HUES6 (cell line): ENCODE data around the gene INPP4B.

Source experiments
- H3K27ac ChIP-seq: 2 replicates; pipeline ENCODE4 v1.7.0; 2013; ENCODE audit warnings: low read depth, mild to moderate bottlenecking, low read length, inconsistent platforms
- H3K27me3 ChIP-seq: 2 replicates; pipeline ENCODE4 v1.6.1; 2013; ENCODE audit warnings: low read length; ENCODE audit not compliant: control insufficient read depth, insufficient read depth
- H3K36me3 ChIP-seq: 2 replicates; pipeline ENCODE4 v1.6.1; 2013; ENCODE audit warnings: low read length; ENCODE audit not compliant: control insufficient read depth, insufficient read depth
- H3K4me1 ChIP-seq: 2 replicates; pipeline ENCODE4 v1.6.1; 2013; ENCODE audit warnings: low read length; ENCODE audit not compliant: control insufficient read depth, insufficient read depth
- H3K4me3 ChIP-seq: 2 replicates; pipeline ENCODE4 v1.5.1; 2013; ENCODE audit warnings: low read depth, low read length
- H3K9ac ChIP-seq: one replicate; pipeline ENCODE4 v1.6.1; 2013; ENCODE audit warnings: mild to moderate bottlenecking, low read length
- H3K9me3 ChIP-seq: 2 replicates; pipeline ENCODE4 v1.6.1; 2013; ENCODE audit warnings: low read depth, low read length; ENCODE audit not compliant: control insufficient read depth, insufficient read depth

The INPP4B gene

DNA sequence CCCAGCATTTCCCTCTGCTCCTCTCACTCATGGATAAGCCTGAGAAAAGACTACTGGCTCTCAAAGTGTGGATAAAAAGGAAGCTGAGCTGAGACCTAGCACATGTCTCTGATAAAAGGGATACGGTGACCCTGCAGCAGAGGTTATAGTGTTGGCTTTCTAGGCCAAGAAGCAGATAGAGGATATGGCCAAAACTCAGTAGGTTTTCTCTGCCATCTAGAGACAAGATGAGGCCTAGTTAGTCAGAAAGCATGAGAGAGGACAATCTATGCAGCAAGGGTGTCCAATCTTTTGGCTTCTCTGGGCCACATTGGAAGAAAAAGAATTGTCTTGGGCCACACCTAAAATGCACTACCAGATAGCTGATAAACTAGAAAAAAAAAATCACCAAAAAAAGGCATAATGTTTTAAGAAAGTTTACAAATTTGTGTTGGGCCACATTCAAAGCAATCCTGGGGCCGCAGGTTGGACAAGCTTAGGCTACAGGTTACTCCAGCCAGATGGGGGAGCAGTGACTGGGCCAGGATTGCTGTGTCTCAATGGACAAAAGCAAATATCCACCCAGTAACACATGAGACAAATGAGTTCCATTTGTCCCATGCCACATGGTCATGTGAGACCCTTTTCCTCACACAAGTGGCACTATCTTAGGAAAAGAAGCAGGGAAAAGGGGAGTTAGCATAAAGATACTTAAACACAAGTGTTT lies 411.4 kb downstream of the INPP4B start:
- Histone ChIP-seq H3K4me3 (no peak overlapping the region), H3K27ac (no peak overlapping the region), H3K36me3 (no peaks in the 10 kb centered on the region), H3K27me3 (no peaks in the 10 kb centered on the region), H3K9me3 (0 out of 2 replicates have a peak, but pooled peaks cover 2% of the 10 kb centered on the region), H3K9ac (no peak overlapping the region), H3K4me1 (peaks cover 14% of the 10 kb centered on the region)

GRCh38 chr4:142428715-142429114 lies 417.4 kb downstream of the INPP4B start:
- no peaks in the 10 kb centered on the region for H3K36me3 ChIP-seq
- no peak overlapping the region for H3K27ac ChIP-seq
- no peak overlapping the region for H3K4me3 ChIP-seq
- H3K9me3 ChIP-seq: no peaks in the 10 kb centered on the region
- H3K4me1 ChIP-seq: peaks cover 9% of the 10 kb centered on the region
- H3K27me3 ChIP-seq: no peaks in the 10 kb centered on the region
- H3K9ac ChIP-seq: no peak overlapping the region

DNA sequence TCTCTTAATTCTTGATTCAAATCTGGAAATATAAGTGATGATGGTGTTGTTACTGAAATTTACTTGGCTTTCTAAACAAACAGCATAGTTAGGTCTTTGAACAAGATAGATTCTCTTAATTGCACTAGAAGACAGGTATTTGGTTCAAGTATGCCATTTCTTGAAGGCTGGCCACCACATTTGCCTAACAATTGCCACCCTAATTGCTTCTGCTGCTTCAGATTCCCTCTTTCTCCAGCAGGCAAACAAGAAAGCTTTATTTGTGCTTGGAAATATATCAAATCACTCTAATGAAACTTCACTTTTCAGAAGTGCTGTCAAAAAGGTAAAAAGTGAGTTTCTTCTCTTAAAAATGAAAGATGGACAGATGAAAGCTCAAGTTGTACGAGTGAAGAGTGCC lies 418.6 kb downstream of the INPP4B start:
- Histone ChIP-seq H3K9ac (no peak overlapping the region), H3K4me3 (peak overlapping the region; percentile 34), H3K4me1 (peaks cover 9% of the 10 kb centered on the region), H3K27ac (peak overlapping the region; percentile 87), H3K27me3 (no peaks in the 10 kb centered on the region), H3K9me3 (no peaks in the 10 kb centered on the region), H3K36me3 (no peaks in the 10 kb centered on the region)

DNA sequence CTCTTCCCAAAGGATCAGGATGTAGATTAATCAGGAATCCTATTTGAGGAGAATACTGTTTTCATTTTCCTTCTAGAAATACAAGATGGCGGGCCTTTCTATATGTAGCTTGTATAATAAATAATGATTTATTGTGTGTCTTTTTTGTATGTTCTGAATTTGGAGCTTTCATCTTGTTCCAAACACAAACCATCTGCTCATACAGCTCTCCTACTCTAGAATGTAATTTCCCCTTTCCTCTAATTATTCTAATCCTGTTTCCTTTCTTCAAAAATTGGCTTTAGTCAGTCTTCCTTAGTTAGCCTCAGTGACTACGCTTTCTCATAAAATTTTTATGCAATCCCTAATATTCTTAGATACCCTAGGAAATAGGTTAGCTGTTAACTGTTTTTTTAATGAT lies 422.2 kb downstream of the INPP4B start:
- Histone ChIP-seq H3K4me3 (no peak overlapping the region), H3K4me1 (peaks cover 9% of the 10 kb centered on the region), H3K27me3 (no peaks in the 10 kb centered on the region), H3K9me3 (no peaks in the 10 kb centered on the region), H3K27ac (no peak overlapping the region), H3K9ac (no peak overlapping the region), H3K36me3 (no peaks in the 10 kb centered on the region)

DNA sequence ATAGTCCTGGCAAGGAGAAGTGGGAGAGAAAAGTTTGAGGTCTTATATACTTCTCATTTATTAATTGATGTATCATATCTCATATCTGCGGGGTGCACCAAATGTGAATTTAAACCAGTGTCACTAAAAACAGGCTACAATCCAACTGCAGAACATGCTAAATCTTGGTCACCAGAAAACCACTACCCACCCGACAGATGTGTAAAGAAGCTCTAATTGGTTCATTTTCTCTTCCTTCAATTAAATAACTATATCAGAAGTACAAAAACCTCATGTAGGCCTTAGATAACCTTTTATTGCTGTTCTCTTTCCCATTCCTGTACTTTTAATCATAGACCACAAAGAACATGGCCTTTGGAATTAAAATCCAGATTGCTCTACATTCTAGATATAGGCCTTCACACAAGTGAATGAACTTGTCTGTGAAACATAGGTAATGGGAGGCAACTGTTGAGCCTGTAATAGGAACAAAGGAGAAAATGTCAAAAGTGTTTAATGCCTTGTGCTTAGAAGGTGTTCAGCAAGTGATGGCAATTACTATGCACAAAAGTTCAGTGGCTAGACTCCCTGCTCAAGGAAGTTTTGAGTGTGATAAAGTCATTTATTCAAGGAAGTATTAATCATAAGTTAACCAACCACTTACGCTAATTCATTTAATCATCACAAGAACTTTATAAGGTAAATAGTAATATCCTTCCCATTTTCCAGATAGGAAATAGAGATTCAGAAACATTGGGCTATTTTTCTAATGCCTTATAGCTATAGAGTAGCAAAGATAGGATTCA lies 425.6 kb downstream of the INPP4B start:
- Histone ChIP-seq H3K9me3 (no peaks in the 10 kb centered on the region), H3K27ac (no peak overlapping the region), H3K27me3 (no peaks in the 10 kb centered on the region), H3K9ac (no peak overlapping the region), H3K4me3 (no peak overlapping the region), H3K36me3 (no peaks in the 10 kb centered on the region), H3K4me1 (peaks cover 6% of the 10 kb centered on the region; the same call in 1 of the 2 replicates)

DNA sequence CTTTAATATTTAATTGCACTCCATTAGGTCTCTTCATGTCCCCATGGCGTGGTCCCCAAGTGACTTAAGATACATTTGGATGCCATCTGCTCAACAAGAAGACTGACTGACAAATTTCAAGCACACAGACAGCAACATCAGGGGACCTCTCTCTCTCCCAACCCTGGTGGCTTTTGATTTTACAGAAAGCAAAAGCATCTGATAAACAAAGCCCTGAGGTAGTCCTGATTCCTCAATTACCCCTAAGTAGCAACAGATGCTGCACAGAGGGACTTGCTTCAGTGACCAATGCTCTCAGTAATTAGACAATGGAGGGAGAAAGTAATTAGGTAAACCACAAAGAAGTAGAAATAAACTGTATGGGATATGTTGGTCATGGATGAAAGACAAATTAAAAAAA lies 426.4 kb downstream of the INPP4B start:
- H3K27ac ChIP-seq: no peak overlapping the region
- H3K9ac ChIP-seq: no peak overlapping the region
- H3K36me3 ChIP-seq: no peaks in the 10 kb centered on the region
- H3K4me3 ChIP-seq: no peak overlapping the region
- H3K27me3 ChIP-seq: no peaks in the 10 kb centered on the region
- H3K4me1 ChIP-seq: peaks cover 6% of the 10 kb centered on the region; the same call in 1 of the 2 replicates
- H3K9me3 ChIP-seq: no peaks in the 10 kb centered on the region

DNA sequence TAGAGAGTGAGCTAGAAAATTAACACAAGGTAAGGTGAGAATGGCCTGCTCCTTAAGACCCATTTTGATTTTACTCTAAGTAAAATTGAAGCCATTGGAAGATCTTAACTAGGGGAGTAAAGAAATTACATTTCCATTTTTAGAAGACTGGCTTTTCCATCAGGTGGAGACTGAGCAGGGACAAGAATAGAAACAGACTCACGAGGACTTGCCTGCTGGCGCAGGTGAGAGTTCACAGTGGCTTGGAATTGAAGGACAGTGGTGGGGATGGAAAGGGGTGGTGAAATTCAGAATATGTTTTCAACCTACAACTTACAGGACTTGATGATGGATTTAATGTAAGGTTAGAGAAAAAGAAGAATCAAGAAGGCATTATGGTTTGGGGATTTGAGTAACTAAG lies 427.4 kb downstream of the INPP4B start:
- Histone ChIP-seq H3K36me3 (no peaks in the 10 kb centered on the region), H3K4me1 (peaks cover 6% of the 10 kb centered on the region; the same call in 1 of the 2 replicates), H3K9ac (no peak overlapping the region), H3K9me3 (no peaks in the 10 kb centered on the region), H3K27me3 (no peaks in the 10 kb centered on the region), H3K4me3 (no peak overlapping the region), H3K27ac (no peak overlapping the region)

- H3K9me3 ChIP-seq: no peaks in the 10 kb centered on the region
- H3K36me3 ChIP-seq: no peaks in the 10 kb centered on the region
Measured at GRCh38 chr4:142416711-142417275, 429.3 kb downstream of the INPP4B start.

GRCh38 chr4:142416121-142416520 lies 430.0 kb downstream of the INPP4B start:
- no peaks in the 10 kb centered on the region for H3K27me3 ChIP-seq
- H3K9ac ChIP-seq: no peak overlapping the region
- H3K27ac ChIP-seq: no peak overlapping the region
- H3K4me1 ChIP-seq: peaks cover 6% of the 10 kb centered on the region; the same call in 1 of the 2 replicates
- H3K4me3 ChIP-seq: no peak overlapping the region
- no peaks in the 10 kb centered on the region for H3K9me3 ChIP-seq
- H3K36me3 ChIP-seq: no peaks in the 10 kb centered on the region

More at GRCh38 chr4:142416711-142417275, 429.3 kb downstream of the INPP4B start:
- H3K9ac ChIP-seq: no peak overlapping the region
- H3K27ac ChIP-seq: no peak overlapping the region
- H3K27me3 ChIP-seq: no peaks in the 10 kb centered on the region
- no peak overlapping the region for H3K4me3 ChIP-seq
- peaks cover 6% of the 10 kb centered on the region; the same call in 1 of the 2 replicates for H3K4me1 ChIP-seq

- Histone ChIP-seq H3K27me3 (no peaks in the 10 kb centered on the region), H3K36me3 (no peaks in the 10 kb centered on the region), H3K9ac (no peak overlapping the region), H3K27ac (no peak overlapping the region), H3K4me1 (peaks cover 6% of the 10 kb centered on the region; the same call in 1 of the 2 replicates), H3K4me3 (no peak overlapping the region), H3K9me3 (no peaks in the 10 kb centered on the region)
Measured at GRCh38 chr4:142414366-142414990, 431.6 kb downstream of the INPP4B start.
